HEK293T (cell line): ENCODE data around the gene MAST4.

Experiments
- CTCF ChIA-PET: fragments of 350-600 bp; formaldehyde crosslinking; extraction: SDS; loops from one replicate; lab custom pipeline; 2021; ENCODE audit warnings: antibody characterized with exemption, inconsistent platforms; lab: Yijun Ruan, JAX
- POLR2A ChIA-PET: fragments of 350-600 bp; formaldehyde crosslinking; extraction: SDS; loops from one replicate; lab custom pipeline; 2020; ENCODE audit warnings: antibody characterized with exemption, inconsistent platforms; lab: Yijun Ruan, JAX
- DNase-seq: peaks from one replicate; pipeline ENCODE4 v3.0.0; 2012; ENCODE audit warnings: mixed read lengths; ENCODE audit errors: extremely low spot score
- ARNT ChIP-seq: fragments of 450-650 bp; IDR thresholded peaks from 2 replicates; pipeline ENCODE4 v1.6.1; 2017; ENCODE audit warnings: mild to moderate bottlenecking
- BHLHE40 ChIP-seq: fragments of 450-650 bp; IDR thresholded peaks from 2 replicates; pipeline ENCODE4 v1.6.1; 2016; ENCODE audit warnings: mild to moderate bottlenecking, moderate library complexity, borderline replicate concordance
- CTBP1 ChIP-seq: fragments of 450-650 bp; IDR thresholded peaks from 2 replicates; pipeline ENCODE4 v1.6.1; 2016; ENCODE audit warnings: borderline replicate concordance
- ELF4 ChIP-seq: fragments of 450-650 bp; IDR thresholded peaks from 2 replicates; pipeline ENCODE4 v1.6.1; 2017; ENCODE audit warnings: antibody characterized with exemption
- FOXA1 ChIP-seq: fragments of 450-650 bp; IDR thresholded peaks from 2 replicates; pipeline ENCODE4 v1.6.1; 2016; ENCODE audit warnings: mild to moderate bottlenecking
- FOXK2 ChIP-seq: fragments of 450-650 bp; IDR thresholded peaks from 2 replicates; pipeline ENCODE4 v1.6.1; 2016; ENCODE audit warnings: mild to moderate bottlenecking
- FOXM1 ChIP-seq: fragments of 450-650 bp; IDR thresholded peaks from 2 replicates; pipeline ENCODE4 v1.6.1; 2017; ENCODE audit warnings: mild to moderate bottlenecking, borderline replicate concordance
- HDGF ChIP-seq: fragments of 450-650 bp; IDR thresholded peaks from 2 replicates; pipeline ENCODE4 v1.6.1; 2017; ENCODE audit warnings: antibody characterized with exemption, borderline replicate concordance
- L3MBTL2 ChIP-seq: fragments of 450-650 bp; conservative IDR thresholded peaks from 2 replicates; pipeline ENCODE4 v1.6.1; 2016; ENCODE audit warnings: mild to moderate bottlenecking
- LEF1 ChIP-seq: fragments of 450-650 bp; IDR thresholded peaks from 2 replicates; pipeline ENCODE4 v1.6.1; 2017; ENCODE audit warnings: mild to moderate bottlenecking, borderline replicate concordance
- NFRKB ChIP-seq: fragments of 450-650 bp; IDR thresholded peaks from 2 replicates; pipeline ENCODE4 v1.6.1; 2016; ENCODE audit warnings: mild to moderate bottlenecking, moderate library complexity
- PKNOX1 ChIP-seq: fragments of 450-650 bp; IDR thresholded peaks from 2 replicates; pipeline ENCODE4 v1.6.1; 2016
- SP1 ChIP-seq: fragments of 450-650 bp; IDR thresholded peaks from 2 replicates; pipeline ENCODE4 v1.6.1; 2017
- SUZ12 ChIP-seq: fragments of 450-650 bp; IDR thresholded peaks from 2 replicates; pipeline ENCODE4 v1.6.1; 2016; ENCODE audit warnings: mild to moderate bottlenecking
- TARDBP ChIP-seq: fragments of 450-650 bp; IDR thresholded peaks from 2 replicates; pipeline ENCODE4 v1.6.1; 2016
- ZNF384 ChIP-seq: fragments of 450-650 bp; IDR thresholded peaks from 2 replicates; pipeline ENCODE4 v1.6.1; 2016

The MAST4 gene

GRCh38 chr5:66553916-66554575 lies 42.1 kb upstream of the MAST4 start:
- no peak for TF ChIP-seq ELF4
- no peak for TF ChIP-seq L3MBTL2
- no peak for TF ChIP-seq SP1
- TF ChIP-seq HDGF, result no peak
- no peak for TF ChIP-seq ARNT
- TF ChIP-seq TARDBP, result no peak
- TF ChIP-seq FOXK2, result no peak
- no peak for TF ChIP-seq CTBP1
- ChIA-PET POLR2A (no interaction called here), CTCF (no interaction called here)
- no peak for DNase-seq

GRCh38 chr5:66554884-66555283 lies 41.3 kb upstream of the MAST4 start:
- ChIA-PET CTCF (no interaction called here), POLR2A (no interaction called here)
- no peak for TF ChIP-seq HDGF
- no peak for TF ChIP-seq CTBP1
- no peak for DNase-seq

- TF ChIP-seq FOXA1 (no peak), ZNF384 (no peak), PKNOX1 (no peak)
- ChIA-PET CTCF (no interaction called here), POLR2A (no interaction called here)
- no peak for DNase-seq
These were observed 37.6 kb upstream of the MAST4 start for GRCh38 chr5:66558560-66558959.

GRCh38 chr5:66560371-66560770 lies 35.8 kb upstream of the MAST4 start:
- ChIA-PET POLR2A (no interaction called here), CTCF (no interaction called here)
- DNase-seq, result no peak
- TF ChIP-seq TARDBP (no peak), SP1 (no peak), BHLHE40 (no peak), FOXK2 (no peak), HDGF (no peak), CTBP1 (no peak), ARNT (no peak), SUZ12 (no peak), L3MBTL2 (no peak), NFRKB (no peak), ELF4 (no peak), ZNF384 (no peak), FOXM1 (no peak), FOXA1 (no peak), LEF1 (no peak), PKNOX1 (no peak)

GRCh38 chr5:66561256-66561990 lies 34.8 kb upstream of the MAST4 start:
- no peak for DNase-seq
- ChIA-PET POLR2A (no interaction called here), CTCF (no interaction called here)
- TF ChIP-seq FOXA1 (no peak), BHLHE40 (no peak), LEF1 (no peak), L3MBTL2 (no peak), ZNF384 (no peak), CTBP1 (no peak), SUZ12 (no peak), SP1 (no peak), NFRKB (no peak), TARDBP (no peak), FOXM1 (no peak), FOXK2 (no peak), HDGF (no peak)

- ChIA-PET CTCF (no interaction called here), POLR2A (no interaction called here)
- no peak for TF ChIP-seq NFRKB
- no peak for TF ChIP-seq FOXM1
- no peak for TF ChIP-seq FOXK2
- TF ChIP-seq TARDBP, result no peak
- no peak for TF ChIP-seq LEF1
- no peak for TF ChIP-seq SUZ12
- no peak for TF ChIP-seq SP1
- no peak for TF ChIP-seq CTBP1
- no peak for TF ChIP-seq L3MBTL2
- no peak for TF ChIP-seq FOXA1
- TF ChIP-seq ELF4, result no peak
- no peak for TF ChIP-seq ARNT
- TF ChIP-seq HDGF, result no peak
- TF ChIP-seq BHLHE40, result no peak
- no peak for TF ChIP-seq PKNOX1
- TF ChIP-seq ZNF384, result no peak
- no peak for DNase-seq
These were observed 30.3 kb upstream of the MAST4 start for GRCh38 chr5:66565878-66566277.
